ENCODE results near the gene MYB. TPM values are rescaled to one million over a fixed set of nuclear protein-coding genes. Genes with fewer than 3 reads are reported as not detected.

Gene MYB
- total and polyA plus RNA-seq, 2 of the 13 experiments (the other 11 are each of a cell fraction or from before 2014, with no cell fraction given): 0.04 to 0.20 TPM

DNA sequence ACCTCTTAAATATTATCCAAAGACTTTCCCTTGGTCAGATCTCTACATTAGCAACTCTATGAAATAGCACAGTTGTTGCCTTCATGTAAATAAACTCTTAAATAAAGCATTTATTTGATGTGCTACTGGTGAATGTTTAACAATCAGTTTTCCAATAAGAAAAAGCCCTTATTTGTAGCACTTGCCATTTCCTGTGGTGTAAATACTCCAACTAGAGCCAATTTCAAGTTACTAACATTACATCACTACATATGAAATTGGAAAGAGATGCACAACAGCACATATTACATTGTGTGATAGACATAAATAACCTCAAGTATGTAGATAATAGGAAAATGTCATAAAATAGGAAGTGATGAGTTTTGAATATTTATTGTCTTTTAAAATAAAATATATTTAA, 5.0 kb upstream of the MYB start:
- H3K4me2 ChIP-seq (ENCODE audit: low read depth, low read length): no peak overlapping the region
- POLR2A ChIA-PET: no interaction called here
- peaks cover 12% of the 10 kb centered on the region for H3K4me1 ChIP-seq (ENCODE audit: insufficient read depth, low read length)
- in situ Hi-C loops (cut with HindIII; ENCODE audit: extremely low pct_ligation_motif_present, low pct_unique_long_range_greater_than_20kb): no loop called here
- no peak overlapping the region for H3K27ac ChIP-seq (ENCODE audit: extremely low read length, insufficient read depth, low read length)
- no peaks in the 10 kb centered on the region for H3K79me2 ChIP-seq (ENCODE audit: insufficient read depth, low read length)
- TF ChIP-seq ZNF12 (CRISPR knock-in tag; IDR thresholded peaks at IDR 0.05) (no peak), SP140L (CRISPR knock-in tag; IDR thresholded peaks at IDR 0.05; ENCODE audit: borderline replicate concordance) (no peak), CBX2 (IDR thresholded peaks at IDR 0.05; ENCODE audit: low read depth, low read length) (no peak), CBX2 (CRISPR knock-in tag; IDR thresholded peaks at IDR 0.05; ENCODE audit: low read depth) (no peak), HNF4G (IDR thresholded peaks at IDR 0.05; ENCODE audit: borderline replicate concordance, low read depth, low read length) (no peak), HNF4G (CRISPR knock-in tag; IDR thresholded peaks at IDR 0.05; ENCODE audit: borderline replicate concordance, low read depth) (no peak)
- H3K4me3 ChIP-seq (replicated peaks in 1 of 3; ENCODE audit: insufficient read depth in 1 of 3, low read depth in 2 of 3, low read length in 3 of 3): no peak overlapping the region
- intact Hi-C loops (cut with micrococcal nuclease; ENCODE audit: unreplicated experiment): no loop called here
- DNase-seq (ENCODE audit: low spot score): no peak
- BruUV-seq (replicated peaks): no TSS peak
- H3K9me3 ChIP-seq (ENCODE audit: low read length): no peaks in the 10 kb centered on the region
- CTCF ChIA-PET (ENCODE audit: low intra/inter-chr PET ratio, low total read pairs): no interaction called here
- no peak for FAIRE-seq
- no peak overlapping the region for H2AFZ ChIP-seq (ENCODE audit: low read length)
- no peaks in the 10 kb centered on the region for H4K20me1 ChIP-seq (ENCODE audit: insufficient read depth, low read length)
- no peak overlapping the region for H3K9ac ChIP-seq (ENCODE audit: insufficient read depth, low read depth, low read length)
- peaks cover 0 to 26% of the 10 kb centered on the region in 2 experiments; a peak in 3 of 5 replicates for H3K27me3 ChIP-seq (ENCODE audit: control insufficient read depth in 1 of 2, insufficient read depth in 2 of 2, low read length in 2 of 2)
- no peak for ATAC-seq
- H3K36me3 ChIP-seq (replicated peaks in 1 of 2; ENCODE audit: control insufficient read depth in 1 of 2, insufficient read depth in 2 of 2, low read length in 2 of 2): no peaks in the 10 kb centered on the region

- Histone ChIP-seq H3K4me3 (replicated peaks in 1 of 3; ENCODE audit: insufficient read depth in 1 of 3, low read depth in 2 of 3, low read length in 3 of 3) (no peak overlapping the region), H3K36me3 (replicated peaks in 1 of 2; ENCODE audit: control insufficient read depth in 1 of 2, insufficient read depth in 2 of 2, low read length in 2 of 2) (no peaks in the 10 kb centered on the region), H3K79me2 (ENCODE audit: insufficient read depth, low read length) (no peaks in the 10 kb centered on the region), H3K9ac (ENCODE audit: insufficient read depth, low read depth, low read length) (no peak overlapping the region), H3K4me1 (ENCODE audit: insufficient read depth, low read length) (peaks cover 13% of the 10 kb centered on the region), H4K20me1 (ENCODE audit: insufficient read depth, low read length) (no peaks in the 10 kb centered on the region), H3K4me2 (ENCODE audit: low read depth, low read length) (no peak overlapping the region), H3K27ac (ENCODE audit: extremely low read length, insufficient read depth, low read length) (no peak overlapping the region), H3K27me3 (ENCODE audit: control insufficient read depth in 1 of 2, insufficient read depth in 2 of 2, low read length in 2 of 2) (peaks cover 0 to 27% of the 10 kb centered on the region in 2 experiments; a peak in 3 of 5 replicates), H3K9me3 (ENCODE audit: low read length) (no peaks in the 10 kb centered on the region), H2AFZ (ENCODE audit: low read length) (no peak overlapping the region)
- ChIA-PET CTCF (ENCODE audit: low intra/inter-chr PET ratio, low total read pairs) (no interaction called here), POLR2A (no interaction called here)
- ATAC-seq (no peak), FAIRE-seq (no peak), DNase-seq (ENCODE audit: low spot score) (no peak)
- WGBS (ENCODE audit: low lambda C conversion rate): 49% methylated on average over 6 of the region's 6 CpGs
- TF ChIP-seq ZNF382 (CRISPR knock-in tag; IDR thresholded peaks at IDR 0.05; ENCODE audit: borderline replicate concordance) (no peak), ZFP37 (CRISPR knock-in tag; IDR thresholded peaks at IDR 0.05; ENCODE audit: borderline replicate concordance) (no peak), KDM2A (CRISPR knock-in tag; IDR thresholded peaks at IDR 0.05; ENCODE audit: borderline replicate concordance, low read depth) (no peak), KDM3A (CRISPR knock-in tag; IDR thresholded peaks at IDR 0.05; ENCODE audit: low read depth) (no peak), EZH2 (conservative IDR thresholded peaks at IDR 0.05; ENCODE audit: low read depth, low read length) (no peak), JUND (CRISPR knock-in tag; IDR thresholded peaks at IDR 0.05) (no peak)
- BruUV-seq (replicated peaks): no TSS peak
- intact Hi-C loops (cut with micrococcal nuclease; ENCODE audit: unreplicated experiment): no loop called here
- in situ Hi-C loops (cut with HindIII; ENCODE audit: extremely low pct_ligation_motif_present, low pct_unique_long_range_greater_than_20kb): no loop called here
These were observed 4.6 kb upstream of the MYB start for GRCh38 chr6:135176464-135176863.
